ENCODE data around the gene PIGP. TPM values are rescaled to one million over a fixed set of nuclear protein-coding genes. Genes with fewer than 3 reads are reported as not detected.
"Not testable (repeated sequence)": the region's sequence is repeated elsewhere in the genome, so short reads cannot be mapped to it uniquely, and the experiment has no call there.

PIGP gene
- total and polyA plus RNA-seq, 2 donors (not counting 1 experiment from before 2014, with no cell fraction given): 15.8 to 22.7 TPM

- H3K4me2 ChIP-seq (replicated peaks; ENCODE audit: low read depth, low read length, poor library complexity, severe bottlenecking); POLR2A ChIA-PET; intact Hi-C loops (cut with micrococcal nuclease); H3K79me2 ChIP-seq (ENCODE audit: control insufficient read depth, insufficient read depth, low read length); H3K27ac ChIP-seq (ENCODE audit: low read length in 2 of 2); H3K27me3 ChIP-seq (replicated peaks in 1 of 4; ENCODE audit: control extremely low read depth in 1 of 4, control insufficient read depth in 3 of 4, insufficient read depth in 4 of 4, low read length in 3 of 4); CTCF ChIA-PET; H2AFZ ChIP-seq (ENCODE audit: insufficient read depth, low read depth, low read length, poor library complexity, severe bottlenecking); H3K4me1 ChIP-seq (ENCODE audit: control insufficient read depth in 2 of 2, insufficient read depth in 2 of 2, low read length in 2 of 2); DNase-seq; H3K4me1 Mint-ChIP-seq; H4K20me1 ChIP-seq (ENCODE audit: control insufficient read depth, insufficient read depth, low read length, poor library complexity, severe bottlenecking); H3K4me3 ChIP-seq (ENCODE audit: control extremely low read depth in 1 of 5, extremely low read depth in 1 of 5, insufficient read depth in 1 of 5, low read depth in 2 of 5, low read length in 4 of 5); H3K27me3 Mint-ChIP-seq; H3K9me3 ChIP-seq (ENCODE audit: control extremely low read depth in 1 of 3, control insufficient read depth in 2 of 3, insufficient read depth in 1 of 3, low read length in 2 of 3); H3K4me3 Mint-ChIP-seq; H3K27ac Mint-ChIP-seq; H3K9ac ChIP-seq (ENCODE audit: low read length); H3K9me3 Mint-ChIP-seq (ENCODE audit: insufficient read depth); ATAC-seq (ENCODE audit: low read depth): not testable (repeated sequence)
- no CpG with 5 or more reads among the region's 3 CpGs for WGBS (ENCODE audit: insufficient coverage)
- peaks cover 0 to 12% of the 10 kb centered on the region in 2 experiments for H3K36me3 ChIP-seq (replicated peaks in 1 of 2; ENCODE audit: control extremely low read depth in 1 of 2, control insufficient read depth in 1 of 2, extremely low read depth in 1 of 2, insufficient read depth in 2 of 2, low read length in 1 of 2)
Measured at GRCh38 chr21:37102746-37103145, 29.9 kb upstream of the PIGP start.

- H4K20me1 ChIP-seq (ENCODE audit: control insufficient read depth, insufficient read depth, low read length, poor library complexity, severe bottlenecking): no peaks in the 10 kb centered on the region
- intact Hi-C loops (cut with micrococcal nuclease): no loop called here
- no peaks in the 10 kb centered on the region for H3K27me3 Mint-ChIP-seq
Measured at GRCh38 chr21:37101384-37101783, 28.5 kb upstream of the PIGP start.

More at GRCh38 chr21:37101384-37101783, 28.5 kb upstream of the PIGP start:
- no peaks in the 10 kb centered on the region for H3K79me2 ChIP-seq (ENCODE audit: control insufficient read depth, insufficient read depth, low read length)
- TF ChIP-seq EZH2 (IDR thresholded peaks at IDR 0.05; ENCODE audit: borderline replicate concordance, insufficient read depth, low read depth, low read length, poor library complexity, severe bottlenecking) (no peak), CTCF (IDR thresholded peaks at IDR 0.05) (no peak)
- peaks cover 0 to 21% of the 10 kb centered on the region in 2 experiments for H3K36me3 ChIP-seq (replicated peaks in 1 of 2; ENCODE audit: control extremely low read depth in 1 of 2, control insufficient read depth in 1 of 2, extremely low read depth in 1 of 2, insufficient read depth in 2 of 2, low read length in 1 of 2)
- no peaks in the 10 kb centered on the region for H3K4me1 Mint-ChIP-seq
- no peak for DNase-seq
- H3K27ac ChIP-seq (ENCODE audit: low read length in 2 of 2): no peak overlapping the region
- no peak overlapping the region for H3K4me3 Mint-ChIP-seq
- H3K9ac ChIP-seq (ENCODE audit: low read length): no peak overlapping the region
- H3K27me3 ChIP-seq (replicated peaks in 1 of 4; ENCODE audit: control extremely low read depth in 1 of 4, control insufficient read depth in 3 of 4, insufficient read depth in 4 of 4, low read length in 3 of 4): no peaks in the 10 kb centered on the region
- H3K4me1 ChIP-seq (ENCODE audit: control insufficient read depth in 2 of 2, insufficient read depth in 2 of 2, low read length in 2 of 2): no peaks in the 10 kb centered on the region
- no peaks in the 10 kb centered on the region for H3K9me3 Mint-ChIP-seq (ENCODE audit: insufficient read depth)
- no peak overlapping the region for H3K4me2 ChIP-seq (replicated peaks; ENCODE audit: low read depth, low read length, poor library complexity, severe bottlenecking)
- H2AFZ ChIP-seq (ENCODE audit: insufficient read depth, low read depth, low read length, poor library complexity, severe bottlenecking): no peak overlapping the region
- H3K9me3 ChIP-seq (ENCODE audit: control extremely low read depth in 1 of 3, control insufficient read depth in 2 of 3, insufficient read depth in 1 of 3, low read length in 2 of 3): no peaks in the 10 kb centered on the region
- ChIA-PET CTCF (no interaction called here), POLR2A (no interaction called here)
- no peak overlapping the region for H3K27ac Mint-ChIP-seq
- H3K4me3 ChIP-seq (ENCODE audit: control extremely low read depth in 1 of 5, extremely low read depth in 1 of 5, insufficient read depth in 1 of 5, low read depth in 2 of 5, low read length in 4 of 5): no peak overlapping the region
- no peak for ATAC-seq (ENCODE audit: low read depth)
- no CpG with 5 or more reads among the region's 1 CpG for WGBS (ENCODE audit: insufficient coverage)

All from B cell (primary cell).